K562 treated with DMSO at 1 percent for 48 hours (cell line): ENCODE data around the gene NBPF12. TPM values are rescaled to one million over a fixed set of nuclear protein-coding genes. Genes with fewer than 3 reads are reported as not detected.

Experiments used
- total RNA-seq: library from RNA; unstranded; fragments of 300-600 nt; gene quantifications from 2 replicates; pipeline ENCODE4 v1.2.3, GENCODE V29; 2022; ENCODE audit warnings: low replicate concordance; ENCODE audit errors: extremely low read depth

Gene NBPF12, protein sequence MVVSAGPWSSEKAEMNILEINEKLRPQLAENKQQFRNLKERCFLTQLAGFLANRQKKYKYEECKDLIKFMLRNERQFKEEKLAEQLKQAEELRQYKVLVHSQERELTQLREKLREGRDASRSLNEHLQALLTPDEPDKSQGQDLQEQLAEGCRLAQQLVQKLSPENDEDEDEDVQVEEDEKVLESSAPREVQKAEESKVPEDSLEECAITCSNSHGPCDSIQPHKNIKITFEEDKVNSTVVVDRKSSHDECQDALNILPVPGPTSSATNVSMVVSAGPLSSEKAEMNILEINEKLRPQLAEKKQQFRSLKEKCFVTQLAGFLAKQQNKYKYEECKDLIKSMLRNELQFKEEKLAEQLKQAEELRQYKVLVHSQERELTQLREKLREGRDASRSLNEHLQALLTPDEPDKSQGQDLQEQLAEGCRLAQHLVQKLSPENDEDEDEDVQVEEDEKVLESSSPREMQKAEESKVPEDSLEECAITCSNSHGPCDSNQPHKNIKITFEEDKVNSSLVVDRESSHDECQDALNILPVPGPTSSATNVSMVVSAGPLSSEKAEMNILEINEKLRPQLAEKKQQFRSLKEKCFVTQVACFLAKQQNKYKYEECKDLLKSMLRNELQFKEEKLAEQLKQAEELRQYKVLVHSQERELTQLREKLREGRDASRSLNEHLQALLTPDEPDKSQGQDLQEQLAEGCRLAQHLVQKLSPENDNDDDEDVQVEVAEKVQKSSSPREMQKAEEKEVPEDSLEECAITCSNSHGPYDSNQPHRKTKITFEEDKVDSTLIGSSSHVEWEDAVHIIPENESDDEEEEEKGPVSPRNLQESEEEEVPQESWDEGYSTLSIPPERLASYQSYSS (N-terminal part only)
- total RNA-seq: not detected in 2 replicates

GRCh38 chr1:146938242-146938902 lies at the start of gene NBPF12:
TSS of gene NBPF12 (plus strand) at chr1:146938324. CDS start at chr1:146960144, 21,820 bp downstream.

Other genes starting within 250 kb of the NBPF12 start
- gene PRKAB2, start 234.1 kb downstream of the NBPF12 start, total RNA-seq: not detected in 2 replicates